Measurements from ENCODE around the gene FNDC10. TPM values are rescaled to one million over a fixed set of nuclear protein-coding genes. Genes with fewer than 3 reads are reported as not detected.
A peak's percentile ranks its signal among the peaks of the same experiment; 100 is the strongest.

FNDC10 gene
- total RNA-seq, 2 experiments from 2014 or later: 2.8 to 3.6 TPM

GRCh38 chr1:1629430-1630190 lies 29.7 kb upstream of the FNDC10 start:
- peak; percentile 83 for DNase-seq
- peak; percentile 65 for ATAC-seq
- Mint-ChIP-seq H3K9me3 (no peaks in the 10 kb centered on the region), H3K27ac (peak overlapping the region; percentile 80), H3K36me3 (ENCODE audit: low read depth) (peaks cover 2% of the 10 kb centered on the region), H3K27me3 (peaks cover 4% of the 10 kb centered on the region), H3K4me3 (peak overlapping the region; percentile 79), H3K4me1 (ENCODE audit: low read depth) (peaks cover 11% of the 10 kb centered on the region)
- ChIA-PET CTCF (interaction anchor here (0.7 to 1.8 kb wide), 6 partner anchors 15 to 71 kb away, joined by 3 to 10 read pairs (median 4); partner anchors contain the start of gene MIB2), POLR2A (interaction anchor here (1.1 to 4.0 kb wide), 4 partner anchors 12 to 285 kb away, joined by 3 to 46 read pairs (median 4); partner anchors contain the start of genes CALML6 and MIB2)
- no peak for TF ChIP-seq CTCF (IDR thresholded peaks at IDR 0.05)
- intact Hi-C loops (cut with micrococcal nuclease): no loop called here

- H3K27ac Mint-ChIP-seq: no peak overlapping the region
Measured at GRCh38 chr1:1628754-1629429, 29.0 kb upstream of the FNDC10 start.

GRCh38 chr1:1627829-1628753 lies 28.2 kb upstream of the FNDC10 start:
- CTCF ChIA-PET: interaction anchor here (0.8 to 1.0 kb wide), 2 partner anchors 24 to 30 kb away, joined by 3 to 4 read pairs; no protein-coding TSS in a partner anchor

More at GRCh38 chr1:1628754-1629429, 29.0 kb upstream of the FNDC10 start:
- H3K4me3 Mint-ChIP-seq: peak overlapping the region; percentile 56
- ChIA-PET CTCF (interaction anchor here (0.7 to 1.3 kb wide), 5 partner anchors 23 to 70 kb away, joined by 3 to 4 read pairs (median 3); no protein-coding TSS in a partner anchor), POLR2A (interaction anchor here (1.0 to 4.0 kb wide), 4 partner anchors 12 to 59 kb away, joined by 3 to 46 read pairs (median 4); partner anchors contain the start of gene MIB2)
- DNase-seq: peak; percentile 68
- H3K4me1 Mint-ChIP-seq (ENCODE audit: low read depth): peaks cover 11% of the 10 kb centered on the region
- H3K9me3 Mint-ChIP-seq: no peaks in the 10 kb centered on the region
- intact Hi-C loops (cut with micrococcal nuclease): no loop called here
- ATAC-seq: peak; percentile 26
- H3K36me3 Mint-ChIP-seq (ENCODE audit: low read depth): peaks cover 2% of the 10 kb centered on the region
- TF ChIP-seq CTCF (IDR thresholded peaks at IDR 0.05): no peak
- peaks cover 4% of the 10 kb centered on the region for H3K27me3 Mint-ChIP-seq

More at GRCh38 chr1:1627829-1628753, 28.2 kb upstream of the FNDC10 start:
- Mint-ChIP-seq H3K27ac (no peak overlapping the region), H3K4me3 (peak overlapping the region; percentile 56), H3K36me3 (ENCODE audit: low read depth) (peaks cover 2% of the 10 kb centered on the region), H3K27me3 (peaks cover 4% of the 10 kb centered on the region), H3K4me1 (ENCODE audit: low read depth) (peaks cover 11% of the 10 kb centered on the region), H3K9me3 (no peaks in the 10 kb centered on the region)
- DNase-seq: no peak
- intact Hi-C loops (cut with micrococcal nuclease): no loop called here
- no peak for ATAC-seq
- no peak for TF ChIP-seq CTCF (IDR thresholded peaks at IDR 0.05)
- POLR2A ChIA-PET: interaction anchor here (1.0 to 4.0 kb wide), 3 partner anchors 11 to 50 kb away, joined by 3 to 46 read pairs (median 4); partner anchors contain the start of gene MIB2
